ENCODE data around the gene REN.

Gene REN

DNA sequence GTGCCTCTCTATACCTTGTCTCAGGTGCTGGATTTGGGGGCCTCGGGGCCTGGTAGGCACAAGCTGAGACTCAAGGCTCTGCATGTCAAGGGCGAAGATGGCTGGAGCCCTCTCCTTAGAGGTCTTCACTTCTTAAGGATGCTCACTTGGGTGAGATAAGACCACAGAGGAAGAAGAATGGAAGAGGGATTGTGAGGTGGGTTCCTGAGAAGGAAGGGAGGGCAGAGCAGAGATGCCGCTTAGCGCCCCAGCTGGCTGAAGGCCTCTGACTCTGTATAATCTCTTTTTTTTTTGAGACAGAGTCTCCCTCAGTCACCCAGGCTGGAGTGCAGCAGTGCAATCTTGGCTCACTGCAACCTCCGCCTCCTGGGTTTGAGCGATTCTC, 61.0 kb downstream of the REN start:
- no peak for DNase-seq
